K562 (cell line): ENCODE results near the gene CCNY. TPM values are rescaled to one million over a fixed set of nuclear protein-coding genes. Genes with fewer than 3 reads are reported as not detected.

Experiments used
- AFF4 ChIP-seq: sonication (generic); formaldehyde crosslinking; IDR thresholded peaks from 2 replicates; pipeline ENCODE4 v1.8.0; 2023; ENCODE audit warnings: mild to moderate bottlenecking, missing genetic modification reagents
- ARID1B ChIP-seq: fragments of 450-650 bp; IDR thresholded peaks from 2 replicates; pipeline ENCODE4 v1.6.1; 2016; ENCODE audit warnings: antibody characterized with exemption, mild to moderate bottlenecking, inconsistent platforms
- ATF3 ChIP-seq, 2 experiments: fragments of 450-650 bp in 1 of 2; sonication (generic) in 1 of 2; formaldehyde crosslinking in 1 of 2; IDR thresholded peaks in 1 of 2; conservative IDR thresholded peaks in 1 of 2; 2 replicates each; pipeline versions ENCODE4 v1.6.1 to v1.8.1; 2016 to 2023; ENCODE audit warnings: mild to moderate bottlenecking in 2 of 2, moderate library complexity in 2 of 2, inconsistent platforms in 1 of 2, missing genetic modification reagents in 1 of 2
- CREB3 ChIP-seq: fragments of 450-650 bp; conservative IDR thresholded peaks from 2 replicates; pipeline ENCODE4 v1.6.1; 2016; ENCODE audit warnings: missing genetic modification characterization, low read depth, mild to moderate bottlenecking, missing compliant biosample characterization, moderate library complexity
- DEAF1 ChIP-seq: fragments of 450-650 bp; formaldehyde crosslinking; IDR thresholded peaks from 2 replicates; pipeline ENCODE4 v1.4.0; 2020; ENCODE audit warnings: mild to moderate bottlenecking, moderate library complexity
- KLF16 ChIP-seq: IDR thresholded peaks from 2 replicates; pipeline ENCODE4 v1.6.1; 2016; ENCODE audit warnings: antibody characterized with exemption
- NFXL1 ChIP-seq: fragments of 450-650 bp; formaldehyde crosslinking; IDR thresholded peaks from 2 replicates; pipeline ENCODE4 v1.4.0; 2021; ENCODE audit warnings: mild to moderate bottlenecking
- TCF15 ChIP-seq: fragments of 250-450 bp; sonication (Bioruptor Pico); IDR thresholded peaks from 2 replicates; pipeline ENCODE4 v1.8.0; 2022; ENCODE audit warnings: moderate library complexity, mild to moderate bottlenecking, inconsistent platforms
- THRAP3 ChIP-seq: fragments of 450-650 bp; IDR thresholded peaks from 2 replicates; pipeline ENCODE4 v1.6.1; 2016; ENCODE audit warnings: mild to moderate bottlenecking, inconsistent platforms, borderline replicate concordance
- ZBTB5 ChIP-seq: fragments of 450-650 bp; IDR thresholded peaks from 2 replicates; pipeline ENCODE4 v1.6.1; 2017; ENCODE audit warnings: antibody characterized with exemption
- ZNF280A ChIP-seq: fragments of 450-650 bp; IDR thresholded peaks from 2 replicates; pipeline ENCODE4 v1.6.1; 2018; ENCODE audit warnings: mild to moderate bottlenecking, low read depth; ENCODE audit not compliant: partially characterized antibody
- ZNF398 ChIP-seq: fragments of 250-450 bp; sonication (Bioruptor Pico); IDR thresholded peaks from 2 replicates; pipeline ENCODE4 v1.8.0; 2021; ENCODE audit warnings: moderate library complexity, mild to moderate bottlenecking, inconsistent platforms
- polyA plus RNA-seq, 8 experiments: library from polyadenylated mRNA; depleted of rRNA in 4 of 8; stranded (reverse) in 5 of 8; unstranded in 3 of 8; fragments of >200 nt; fragmentation: Nextera tagmentation in 2 of 8; fragmentation: Illumina TruSeq in 1 of 8; extraction: Ambion mirVana in 2 of 8; extraction: Trizol in 1 of 8; gene quantifications; 2 replicates each; pipeline versions ENCODE4 v1.2.1 to v1.2.3, GENCODE V29; 2011 to 2014; ENCODE audit warnings: inconsistent platforms in 1 of 8, missing spikeins in 1 of 8
- total RNA-seq, 7 experiments: library from RNA; depleted of rRNA in 6 of 7; stranded (reverse); fragments of >200 nt in 6 of 7; fragmentation: Illumina TruSeq in 2 of 7; extraction: Trizol in 2 of 7; gene quantifications; 2 replicates each; pipeline versions ENCODE4 v1.2.1 to v1.2.3, GENCODE V29; 2011 to 2021; ENCODE audit warnings: low replicate concordance in 1 of 7

CCNY gene
- total and polyA plus RNA-seq, 9 of the 15 experiments (the other 6 are each of a cell fraction or from before 2014, with no cell fraction given) = 8.4 to 109 (median 38.6) TPM

GRCh38 chr10:35289198-35289597, 47.1 kb upstream of the CCNY start (continued):
- TF ChIP-seq ATF3 (IDR thresholded peaks at IDR 0.05) = peak; percentile 84
- no peak for TF ChIP-seq ATF3 (CRISPR knock-in tag; conservative IDR thresholded peaks at IDR 0.05)
- no peak for TF ChIP-seq ARID1B
- no peak for TF ChIP-seq CREB3 (tag)
- TF ChIP-seq ZNF280A = no peak
- no peak for TF ChIP-seq ZNF398 (CRISPR knock-in tag)
- no peak for TF ChIP-seq DEAF1 (CRISPR knock-in tag)
- TF ChIP-seq KLF16 = no peak
- no peak for TF ChIP-seq TCF15 (CRISPR knock-in tag)
- TF ChIP-seq THRAP3 = no peak
- TF ChIP-seq AFF4 (CRISPR knock-in tag) = no peak
- TF ChIP-seq NFXL1 (CRISPR knock-in tag) = no peak
- no peak for TF ChIP-seq ZBTB5
